ENCODE measurements around the gene BRD3OS.

The BRD3OS gene

DNA sequence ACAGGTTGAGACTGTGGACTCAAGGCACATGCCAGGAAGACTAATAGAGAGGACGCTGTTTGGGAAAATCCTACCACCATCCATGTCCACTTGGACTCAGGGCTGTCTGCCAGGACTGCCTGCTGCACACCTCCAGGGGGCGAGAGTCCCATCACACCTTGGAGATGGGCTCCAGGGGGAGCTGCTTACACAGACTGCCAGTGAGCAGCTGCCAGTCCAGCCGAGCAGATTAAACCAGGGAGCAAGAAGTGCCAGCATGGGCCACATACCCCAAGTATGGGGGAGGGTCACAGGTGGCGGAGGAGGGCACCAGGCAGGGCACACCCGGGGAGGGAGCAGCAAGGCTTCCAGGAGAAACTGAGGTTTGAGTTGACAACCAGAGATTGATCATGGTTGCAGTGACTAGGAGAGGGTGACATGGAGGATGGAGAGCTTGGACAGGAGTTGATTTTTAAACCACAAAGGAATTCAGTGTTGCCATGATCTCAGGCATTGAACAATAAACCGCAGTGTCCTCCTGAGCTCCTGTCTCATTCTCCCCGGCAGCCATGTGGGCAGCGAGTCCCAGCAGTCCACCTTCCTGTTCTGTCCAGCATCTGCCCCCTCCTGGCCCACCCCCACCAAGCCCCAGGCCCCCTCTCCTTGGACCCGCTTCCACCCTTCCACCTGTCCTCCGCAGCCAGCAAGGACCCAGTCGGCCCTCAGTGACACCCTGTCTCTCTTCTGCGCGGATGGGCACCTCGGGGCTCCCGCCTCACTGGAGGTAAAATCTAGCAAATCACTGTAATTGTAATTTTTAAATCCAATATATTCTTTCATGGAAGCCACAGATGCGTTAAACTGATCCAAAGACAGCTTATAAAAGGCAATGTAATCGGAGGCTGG is 30.0 kb upstream of the BRD3OS start:
- Histone ChIP-seq H3K4ac (ENCODE audit: low read depth in 1 of 2, low read length in 2 of 2) (no peak overlapping the region), H2BK12ac (ENCODE audit: low read length in 2 of 2) (no peak overlapping the region), H4K91ac (ENCODE audit: low read length) (no peak overlapping the region), H2BK15ac (ENCODE audit: low read depth, poor library complexity, severe bottlenecking) (no peak overlapping the region), H3K9ac (ENCODE audit: low read length) (no peak overlapping the region), H3K4me1 (ENCODE audit: control insufficient read depth, insufficient read depth, low read depth, low read length) (peaks cover 33% of the 10 kb centered on the region), H4K8ac (ENCODE audit: low read length) (peak overlapping the region; percentile 14), H2BK120ac (ENCODE audit: low read depth, low read length) (no peak overlapping the region), H3K36me3 (ENCODE audit: control insufficient read depth in 1 of 2, insufficient read depth in 2 of 2, low read depth in 1 of 2, low read length in 2 of 2) (no peaks in the 10 kb centered on the region), H3K4me2 (ENCODE audit: low read length, poor library complexity, severe bottlenecking) (no peak overlapping the region), H2BK5ac (ENCODE audit: low read depth, low read length, poor library complexity, severe bottlenecking) (no peak overlapping the region), H2AFZ (ENCODE audit: low read depth, low read length) (no peak overlapping the region), H3K27me3 (ENCODE audit: control insufficient read depth in 1 of 2, insufficient read depth in 1 of 2, low read length in 2 of 2) (peaks cover 0 to 25% of the 10 kb centered on the region in 2 experiments), H3K9me3 (ENCODE audit: control insufficient read depth, low read length) (no peaks in the 10 kb centered on the region), H3K27ac (ENCODE audit: low read length, poor library complexity, severe bottlenecking) (no peak overlapping the region), H2AK5ac (ENCODE audit: low read length, severe bottlenecking) (no peak overlapping the region), H3K23ac (ENCODE audit: low read length in 2 of 2) (no peak overlapping the region), H3K79me1 (replicated peaks; ENCODE audit: low read length, poor library complexity, severe bottlenecking) (peaks cover 9% of the 10 kb centered on the region), H3K14ac (ENCODE audit: low read length in 2 of 2) (no peak overlapping the region), H3K18ac (ENCODE audit: low read depth in 1 of 2, low read length in 2 of 2) (no peak overlapping the region), H3K4me3 (ENCODE audit: insufficient read depth in 1 of 2, low read depth in 1 of 2, low read length in 2 of 2) (no peak overlapping the region)
- 87% methylated on average over 16 of the region's 17 CpGs for WGBS
- DNase-seq = no peak

DNA sequence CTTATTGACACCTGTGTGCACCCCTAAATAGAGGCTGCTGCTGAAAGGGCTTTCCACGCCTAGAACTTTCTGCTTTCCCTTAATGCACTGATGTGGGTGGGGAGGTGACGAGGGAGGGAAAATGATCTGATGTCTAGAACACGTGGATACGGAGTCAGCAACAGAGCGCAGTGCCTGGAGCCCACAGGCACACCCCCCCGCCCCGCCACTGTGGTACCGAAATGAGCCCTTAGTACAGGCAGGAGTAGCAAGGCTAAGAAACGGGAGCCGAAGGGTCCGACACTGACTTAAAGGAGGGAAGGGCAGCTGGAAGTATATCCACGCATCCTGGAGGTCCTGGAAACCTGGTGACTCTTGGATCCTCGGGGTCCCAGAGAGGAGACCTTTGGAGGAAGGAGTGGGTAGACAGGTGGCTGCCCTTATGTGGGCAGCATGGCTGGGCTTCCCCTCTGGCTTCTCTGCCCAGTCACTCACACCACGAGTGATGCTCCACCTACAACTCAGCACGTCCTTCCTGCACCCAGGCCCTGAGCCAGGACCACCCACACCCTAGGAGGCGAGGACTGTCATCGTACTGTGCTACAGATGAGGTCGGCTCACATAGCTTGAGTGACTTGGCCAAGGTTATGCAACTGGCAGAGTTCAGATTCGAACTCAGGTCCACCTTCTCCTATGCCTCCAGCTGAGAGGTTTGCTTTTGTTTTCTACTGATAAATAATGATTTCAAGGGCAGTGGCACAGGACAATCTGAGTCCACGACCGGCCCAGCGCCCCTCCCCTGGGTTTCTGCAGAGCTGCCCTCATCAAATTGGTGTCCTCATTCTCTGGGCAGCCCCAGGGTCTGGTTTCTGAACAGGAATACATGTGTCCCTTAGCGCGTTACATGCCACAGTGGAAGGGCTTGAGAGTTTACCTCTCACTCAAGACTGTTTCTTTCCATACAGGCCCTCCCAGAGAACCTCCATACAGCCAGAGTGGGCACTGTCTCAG is 28.5 kb upstream of the BRD3OS start:
- Histone ChIP-seq H3K27ac (ENCODE audit: low read length, poor library complexity, severe bottlenecking) (no peak overlapping the region), H3K4me3 (ENCODE audit: insufficient read depth in 1 of 2, low read depth in 1 of 2, low read length in 2 of 2) (no peak overlapping the region), H2BK12ac (ENCODE audit: low read length in 2 of 2) (no peak overlapping the region), H3K14ac (ENCODE audit: low read length in 2 of 2) (no peak overlapping the region), H4K91ac (ENCODE audit: low read length) (no peak overlapping the region), H2AK5ac (ENCODE audit: low read length, severe bottlenecking) (no peak overlapping the region), H2BK120ac (ENCODE audit: low read depth, low read length) (no peak overlapping the region), H3K4me2 (ENCODE audit: low read length, poor library complexity, severe bottlenecking) (no peak overlapping the region), H2BK5ac (ENCODE audit: low read depth, low read length, poor library complexity, severe bottlenecking) (no peak overlapping the region), H3K9ac (ENCODE audit: low read length) (no peak overlapping the region), H2AFZ (ENCODE audit: low read depth, low read length) (no peak overlapping the region), H3K79me1 (replicated peaks; ENCODE audit: low read length, poor library complexity, severe bottlenecking) (peaks cover 9% of the 10 kb centered on the region), H3K9me3 (ENCODE audit: control insufficient read depth, low read length) (no peaks in the 10 kb centered on the region), H3K18ac (ENCODE audit: low read depth in 1 of 2, low read length in 2 of 2) (no peak overlapping the region), H3K23ac (ENCODE audit: low read length in 2 of 2) (no peak overlapping the region), H2BK15ac (ENCODE audit: low read depth, poor library complexity, severe bottlenecking) (no peak overlapping the region), H3K4ac (ENCODE audit: low read depth in 1 of 2, low read length in 2 of 2) (no peak overlapping the region), H3K36me3 (ENCODE audit: control insufficient read depth in 1 of 2, insufficient read depth in 2 of 2, low read depth in 1 of 2, low read length in 2 of 2) (no peaks in the 10 kb centered on the region), H3K27me3 (ENCODE audit: control insufficient read depth in 1 of 2, insufficient read depth in 1 of 2, low read length in 2 of 2) (peaks cover 3 to 33% of the 10 kb centered on the region in 2 experiments), H4K8ac (ENCODE audit: low read length) (no peak overlapping the region), H3K4me1 (ENCODE audit: control insufficient read depth, insufficient read depth, low read depth, low read length) (peaks cover 29% of the 10 kb centered on the region)
- 77% methylated on average over 24 of the region's 24 CpGs for WGBS
- DNase-seq = no peak

DNA sequence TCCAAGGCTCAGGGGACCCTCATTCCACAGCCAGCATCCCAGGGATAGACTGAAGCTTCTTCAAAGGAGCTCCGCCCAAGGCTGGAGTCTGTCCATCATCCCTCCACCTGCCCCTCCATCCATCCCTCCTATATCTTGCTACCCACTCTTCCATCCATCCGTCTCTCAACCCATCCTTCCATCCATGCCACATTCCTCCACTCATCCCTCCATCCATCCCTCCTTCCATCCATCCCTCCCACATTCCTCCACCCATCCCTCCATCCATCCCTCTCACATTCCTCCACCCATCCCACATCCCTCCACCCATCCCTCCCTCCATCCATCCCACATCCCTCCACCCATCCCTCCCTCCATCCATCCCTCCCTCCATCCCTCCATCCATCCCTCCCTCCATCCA is 27.7 kb upstream of the BRD3OS start:
- 94% methylated on average over 2 of the region's 2 CpGs for WGBS
- Histone ChIP-seq H3K4me3 (ENCODE audit: insufficient read depth in 1 of 2, low read depth in 1 of 2, low read length in 2 of 2) (no peak overlapping the region), H2AK5ac (ENCODE audit: low read length, severe bottlenecking) (no peak overlapping the region), H3K14ac (ENCODE audit: low read length in 2 of 2) (no peak overlapping the region), H2BK15ac (ENCODE audit: low read depth, poor library complexity, severe bottlenecking) (no peak overlapping the region), H4K8ac (ENCODE audit: low read length) (no peak overlapping the region), H3K36me3 (ENCODE audit: control insufficient read depth in 1 of 2, insufficient read depth in 2 of 2, low read depth in 1 of 2, low read length in 2 of 2) (no peaks in the 10 kb centered on the region), H3K4me2 (ENCODE audit: low read length, poor library complexity, severe bottlenecking) (no peak overlapping the region), H3K27ac (ENCODE audit: low read length, poor library complexity, severe bottlenecking) (no peak overlapping the region), H2BK120ac (ENCODE audit: low read depth, low read length) (no peak overlapping the region), H3K79me1 (replicated peaks; ENCODE audit: low read length, poor library complexity, severe bottlenecking) (peaks cover 9% of the 10 kb centered on the region), H3K4ac (ENCODE audit: low read depth in 1 of 2, low read length in 2 of 2) (no peak overlapping the region), H3K9me3 (ENCODE audit: control insufficient read depth, low read length) (no peaks in the 10 kb centered on the region), H3K4me1 (ENCODE audit: control insufficient read depth, insufficient read depth, low read depth, low read length) (peaks cover 29% of the 10 kb centered on the region), H3K18ac (ENCODE audit: low read depth in 1 of 2, low read length in 2 of 2) (no peak overlapping the region), H3K9ac (ENCODE audit: low read length) (no peak overlapping the region), H2BK5ac (ENCODE audit: low read depth, low read length, poor library complexity, severe bottlenecking) (no peak overlapping the region), H2BK12ac (ENCODE audit: low read length in 2 of 2) (no peak overlapping the region), H3K27me3 (ENCODE audit: control insufficient read depth in 1 of 2, insufficient read depth in 1 of 2, low read length in 2 of 2) (peaks cover 3 to 38% of the 10 kb centered on the region in 2 experiments), H2AFZ (ENCODE audit: low read depth, low read length) (no peak overlapping the region), H4K91ac (ENCODE audit: low read length) (no peak overlapping the region), H3K23ac (ENCODE audit: low read length in 2 of 2) (no peak overlapping the region)
- DNase-seq = no peak
